Stimulated activated CD4-positive, alpha-beta T cell treated with anti-CD3 and anti-CD28 coated beads, Interleukin-15, amount 100 ng/mL, for 24 hours (primary cell): ENCODE results near the gene RBM23.
A peak's percentile ranks its signal among the peaks of the same experiment; 100 is the strongest.
"Not testable (repeated sequence)": the region's sequence is repeated elsewhere in the genome, so short reads cannot be mapped to it uniquely, and the experiment has no call there.

Source experiments
- DNase-seq: peaks from one replicate; pipeline ENCODE4 v3.0.0-alpha.2; 2020

Gene RBM23

DNA sequence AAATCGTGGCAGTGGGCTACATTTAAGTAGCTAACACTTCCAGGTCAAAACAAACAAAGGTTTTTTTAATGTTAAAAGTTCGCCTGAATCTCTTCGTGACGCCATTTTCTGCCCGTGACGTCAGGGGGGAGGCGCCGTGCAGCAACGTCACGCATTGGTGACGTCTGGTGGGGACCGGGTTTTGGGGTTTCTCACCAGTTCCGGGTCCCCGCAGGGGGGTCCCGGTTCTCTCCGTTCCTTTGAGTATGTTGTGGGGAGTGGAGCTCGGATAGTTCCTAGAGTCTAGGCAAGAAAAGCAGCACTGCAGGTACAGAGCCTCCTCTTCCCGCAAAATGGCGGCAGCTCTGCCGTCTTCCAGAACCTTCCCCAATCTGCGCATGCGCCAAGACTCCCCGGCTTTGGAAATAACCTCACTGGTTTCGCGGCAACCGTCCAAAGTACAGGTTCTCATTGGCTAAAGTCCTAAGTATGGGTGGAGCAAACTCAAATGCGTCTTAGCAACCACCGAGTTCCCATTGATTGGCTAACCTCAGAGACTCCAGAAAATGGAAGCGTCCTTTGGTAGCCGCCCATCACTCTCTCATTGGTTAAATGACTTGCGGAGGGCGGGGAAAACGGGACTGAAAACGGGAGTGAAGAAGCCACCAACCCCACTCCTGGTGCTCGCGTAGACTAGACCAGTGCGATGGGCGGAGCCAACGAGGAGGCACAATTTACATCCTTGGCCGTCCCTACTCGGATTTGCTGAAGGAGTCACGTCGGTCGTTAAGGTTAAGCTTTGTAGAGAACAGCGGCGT lies at the start of gene RBM23:
TSS of gene RBM23 (minus strand) at position 346 of the 797 bp plus-strand sequence.
- peak; percentile 100 for DNase-seq

DNA sequence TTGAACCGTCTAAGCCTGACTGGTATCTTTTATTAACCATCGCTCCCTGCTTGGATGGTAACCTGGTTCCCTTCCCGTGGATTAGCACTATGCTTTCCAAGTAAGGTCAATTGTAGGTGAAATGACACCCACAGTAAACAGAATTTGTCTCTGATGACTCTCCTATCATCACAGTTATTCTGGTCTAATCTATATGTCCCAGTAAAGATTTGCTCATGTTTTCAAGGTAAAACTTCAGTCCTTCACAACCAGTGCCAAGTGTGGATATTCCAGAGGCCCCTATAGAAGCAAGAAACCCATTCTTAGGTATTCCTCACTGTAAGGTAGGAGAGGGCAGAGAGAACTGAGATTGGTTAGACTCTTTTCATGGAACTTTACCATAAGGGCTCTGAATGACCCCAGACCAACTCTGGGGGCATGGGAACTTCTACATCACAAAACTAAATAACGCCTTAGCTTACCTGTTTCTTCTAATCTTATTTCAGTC lies 47.9 kb upstream of the RBM23 start:
- no peak for DNase-seq

DNA sequence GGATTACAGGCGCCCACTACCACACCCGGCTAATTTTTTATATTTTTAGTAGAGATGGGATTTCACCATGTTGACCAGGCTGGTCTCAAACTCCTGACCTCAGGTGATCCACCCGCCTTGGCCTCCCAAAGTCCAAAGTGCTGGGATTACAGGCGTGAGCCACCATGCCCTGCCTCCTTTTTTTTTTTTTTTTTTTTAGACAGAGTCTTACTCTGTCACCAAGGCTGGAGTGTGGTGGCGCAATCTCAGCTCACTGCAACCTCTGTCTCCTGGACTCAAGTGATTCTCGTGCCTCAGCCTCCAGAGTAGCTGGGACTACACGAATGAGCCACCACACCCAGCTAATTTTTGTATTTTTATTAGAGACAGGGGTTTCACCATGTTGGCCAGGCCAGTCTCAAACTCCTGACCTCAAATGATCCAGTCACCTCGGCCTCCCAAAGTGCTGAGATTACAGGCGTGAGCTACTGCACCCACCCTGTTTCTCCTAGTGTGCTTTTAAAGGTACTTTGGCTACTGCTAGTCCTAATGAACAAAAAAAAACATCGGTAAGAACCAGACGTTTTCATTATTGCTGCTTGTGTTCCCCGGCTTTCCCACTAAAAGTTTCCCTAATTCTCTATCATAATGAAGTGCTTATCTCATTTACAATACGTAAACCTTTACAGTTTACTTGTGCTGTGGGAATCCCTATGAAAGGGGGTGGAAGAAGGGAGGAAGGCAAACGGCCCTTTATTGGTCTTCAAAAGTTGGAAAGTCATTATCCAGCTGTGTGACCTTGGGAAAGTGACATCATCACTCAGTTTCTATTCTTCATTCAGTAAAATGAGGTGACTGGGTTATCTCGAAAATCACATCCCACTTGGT lies 47.2 kb upstream of the RBM23 start:
- DNase-seq, result not testable (repeated sequence)

DNA sequence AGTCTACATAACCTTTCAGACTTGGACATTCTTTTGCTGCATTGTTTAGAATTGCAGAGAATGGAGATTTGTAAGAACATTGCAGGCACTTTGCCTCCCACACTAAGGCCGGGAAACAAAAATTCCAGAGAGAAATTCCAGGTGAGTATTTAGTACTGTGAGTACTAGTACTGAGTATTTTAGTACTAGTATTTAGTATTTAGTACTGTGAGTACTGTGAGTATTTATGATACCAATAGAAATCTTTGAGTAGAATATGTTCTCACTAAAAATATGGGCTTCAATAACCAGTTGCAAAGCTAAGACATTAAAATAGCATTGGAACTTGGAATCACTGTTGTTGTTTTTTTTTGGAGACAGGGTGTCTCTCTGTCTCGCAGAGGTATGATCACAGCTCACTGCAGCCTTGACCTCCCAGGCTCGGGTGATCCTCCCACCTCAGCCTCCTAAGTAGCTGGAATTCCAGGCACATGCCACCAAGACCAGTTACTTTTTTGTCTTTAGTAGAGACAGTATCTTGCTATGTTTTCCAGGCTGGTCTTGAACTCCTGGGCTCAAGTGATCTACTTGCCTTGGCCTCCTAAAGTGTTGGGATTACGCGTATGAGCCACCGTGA lies 43.2 kb upstream of the RBM23 start:
- DNase-seq, result no peak

DNA sequence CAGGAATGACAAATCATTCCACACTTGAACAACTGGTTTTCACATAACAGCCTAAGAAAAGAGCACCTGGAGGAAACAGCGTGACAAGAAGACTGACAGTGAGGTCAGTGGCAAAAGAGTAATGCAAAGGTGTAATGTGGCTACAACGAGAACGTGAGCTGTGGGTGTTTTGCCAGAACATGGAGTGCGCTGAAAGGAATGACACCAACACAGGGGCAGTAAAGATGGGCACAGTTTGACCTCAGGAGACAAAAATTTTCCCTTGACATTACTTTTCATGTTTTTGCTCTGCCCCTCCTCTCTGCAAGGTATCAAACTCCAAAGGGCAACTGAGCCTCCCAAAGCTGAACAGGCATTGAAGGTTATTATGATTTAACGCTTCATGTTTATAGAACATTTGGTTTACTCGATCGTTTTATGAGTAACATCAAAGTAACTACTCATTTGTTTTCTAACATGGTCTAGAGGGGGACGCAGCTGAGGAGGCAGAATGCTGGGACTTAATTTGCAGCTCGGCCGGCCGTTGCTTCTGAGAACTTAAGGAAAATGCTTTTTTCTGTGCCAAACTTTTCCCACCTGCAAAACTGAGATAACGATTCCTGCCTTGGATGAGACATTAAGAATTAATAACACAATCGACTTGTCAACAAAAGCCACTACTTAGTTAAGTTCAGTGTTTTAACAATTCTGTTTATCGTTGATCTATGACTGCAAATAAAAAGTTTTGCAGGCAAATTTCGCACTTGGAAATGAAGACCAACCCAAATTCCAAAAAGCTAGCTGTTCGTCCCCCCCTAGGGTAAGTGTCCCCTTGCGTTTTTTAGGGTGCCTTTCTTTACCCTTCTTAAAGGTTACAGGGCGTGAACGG lies 37.0 kb upstream of the RBM23 start:
- DNase-seq, result no peak

DNA sequence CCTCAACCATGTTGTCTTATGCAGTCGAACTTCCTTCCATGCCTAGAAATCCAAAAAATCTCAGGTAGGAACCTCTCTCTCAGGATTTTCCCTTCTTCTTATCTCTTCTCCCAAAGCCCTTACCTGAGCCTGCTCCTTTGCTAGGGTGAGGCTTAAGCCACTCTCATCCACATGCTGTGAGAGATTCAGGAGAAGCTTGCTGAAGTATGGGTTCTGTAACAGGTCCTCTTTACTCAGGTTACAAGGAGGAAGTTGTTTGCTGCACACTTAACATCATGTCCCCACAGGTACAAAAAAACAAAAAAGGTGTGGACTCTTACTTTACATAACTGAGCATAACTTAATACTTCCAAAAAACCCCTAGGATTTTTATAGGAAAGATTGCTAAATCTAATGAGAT lies 33.5 kb upstream of the RBM23 start:
- no peak for DNase-seq

DNA sequence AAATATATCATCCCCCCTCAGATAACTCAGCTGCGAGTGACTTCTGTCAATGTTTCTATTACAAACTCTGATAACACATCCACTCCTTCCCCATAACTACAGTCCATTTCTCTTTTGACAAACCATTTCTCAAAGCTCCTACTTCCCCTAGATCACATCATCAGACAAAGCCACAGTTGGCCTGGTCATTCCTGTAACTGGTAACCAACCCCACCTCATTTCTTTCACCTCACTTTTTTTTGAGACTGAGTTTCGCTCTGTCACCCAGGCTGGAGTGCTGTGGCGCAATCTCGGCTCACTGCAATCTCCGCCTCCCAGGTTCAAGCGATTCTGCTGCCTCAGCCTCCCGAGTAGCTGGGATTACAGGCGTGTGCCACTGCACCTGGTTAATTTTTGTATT lies 32.8 kb upstream of the RBM23 start:
- DNase-seq, result not testable (repeated sequence)

DNA sequence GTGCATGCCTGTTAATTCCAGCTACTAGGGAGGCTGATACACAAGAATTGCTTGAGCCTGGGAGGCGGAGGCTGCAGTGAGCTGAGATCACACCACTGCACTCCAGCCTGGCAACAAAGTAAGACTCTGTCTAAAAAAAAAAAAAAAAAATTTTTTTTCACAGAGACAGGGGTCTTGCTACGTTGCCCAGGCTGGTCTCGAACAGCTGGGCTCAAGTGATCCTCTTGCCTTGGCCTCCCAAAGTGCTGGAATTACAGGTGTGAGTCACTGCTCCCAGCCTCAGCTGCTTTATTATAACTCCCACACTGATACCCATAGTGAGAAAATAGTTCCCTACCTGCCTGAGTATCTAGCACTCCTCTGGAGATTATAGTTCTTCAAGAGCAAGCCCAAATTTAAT lies 26.7 kb upstream of the RBM23 start:
- DNase-seq, result no peak

DNA sequence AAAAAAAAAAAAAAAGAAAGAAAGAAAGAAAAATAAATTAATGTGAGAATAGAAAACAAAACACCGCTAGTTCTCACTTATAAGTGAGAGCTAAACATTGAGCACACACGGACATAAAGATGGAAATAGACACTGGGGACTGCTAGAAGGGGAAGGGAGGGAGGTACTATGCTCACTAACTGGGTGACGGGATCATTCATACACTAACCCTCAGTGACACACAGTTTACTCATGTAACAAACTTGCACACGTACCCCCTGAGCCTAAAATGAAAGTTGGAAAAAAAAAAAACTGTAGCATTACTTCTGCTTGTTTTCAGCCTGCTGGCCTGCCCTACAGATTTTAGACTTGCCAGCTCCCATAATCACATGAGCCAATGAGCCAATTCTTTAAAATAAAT lies 20.7 kb upstream of the RBM23 start:
- no peak for DNase-seq

DNA sequence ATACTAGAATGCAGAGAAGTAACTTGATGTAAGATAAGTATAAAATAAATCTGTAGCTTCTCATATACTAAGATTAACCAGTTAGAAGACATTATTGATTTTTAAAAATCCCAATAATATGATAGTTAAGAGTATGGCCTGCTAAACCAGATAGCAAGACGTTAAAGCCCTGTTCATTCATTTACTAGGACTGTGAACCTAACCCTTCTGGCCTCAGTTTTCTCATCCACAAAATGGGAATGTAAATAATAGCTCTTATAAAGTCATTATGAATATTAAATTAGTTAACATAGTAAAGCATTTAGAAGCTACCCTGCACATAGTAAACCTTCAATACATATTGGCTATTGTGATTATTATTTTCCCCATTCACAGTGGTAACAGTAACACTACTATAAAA lies 16.2 kb upstream of the RBM23 start:
- DNase-seq, result no peak

DNA sequence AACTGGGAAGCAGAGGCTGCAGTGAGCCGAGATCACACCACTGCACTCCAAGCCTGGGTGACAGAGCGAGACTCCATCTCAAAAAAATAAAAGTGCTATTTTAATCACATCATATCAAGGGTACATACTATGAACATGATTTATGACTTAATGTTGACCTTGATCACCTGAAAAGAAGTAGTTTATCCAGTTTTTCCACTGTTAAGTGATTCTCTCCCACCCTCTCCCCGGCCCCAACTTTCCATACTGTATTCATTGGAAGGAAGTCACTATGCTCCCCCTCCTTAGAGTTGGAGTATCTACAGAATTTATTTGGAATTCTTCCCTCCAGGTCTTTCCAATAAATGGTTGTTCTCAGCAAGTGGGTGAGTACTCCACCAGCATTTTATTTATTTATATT lies 13.2 kb upstream of the RBM23 start:
- DNase-seq, result no peak

DNA sequence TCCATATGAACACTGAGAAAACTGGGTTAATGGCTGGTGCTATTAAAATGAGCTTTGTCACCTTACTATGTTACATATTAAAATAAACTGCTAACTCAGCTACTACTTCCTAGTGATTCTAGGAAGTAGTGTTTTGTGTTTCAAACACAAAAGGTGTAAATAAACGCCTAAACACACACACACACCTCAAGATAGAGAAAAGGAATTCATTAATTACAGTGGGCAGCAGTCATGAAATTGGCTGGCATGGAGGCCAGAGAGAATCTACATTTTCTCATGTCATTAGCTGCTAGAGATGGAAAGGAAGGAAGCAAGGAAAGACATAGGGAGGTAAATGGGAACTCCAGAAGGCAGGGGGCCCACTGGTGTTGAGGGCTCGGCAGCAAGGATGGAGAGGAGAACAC lies 11.0 kb upstream of the RBM23 start:
- no peak for DNase-seq

DNA sequence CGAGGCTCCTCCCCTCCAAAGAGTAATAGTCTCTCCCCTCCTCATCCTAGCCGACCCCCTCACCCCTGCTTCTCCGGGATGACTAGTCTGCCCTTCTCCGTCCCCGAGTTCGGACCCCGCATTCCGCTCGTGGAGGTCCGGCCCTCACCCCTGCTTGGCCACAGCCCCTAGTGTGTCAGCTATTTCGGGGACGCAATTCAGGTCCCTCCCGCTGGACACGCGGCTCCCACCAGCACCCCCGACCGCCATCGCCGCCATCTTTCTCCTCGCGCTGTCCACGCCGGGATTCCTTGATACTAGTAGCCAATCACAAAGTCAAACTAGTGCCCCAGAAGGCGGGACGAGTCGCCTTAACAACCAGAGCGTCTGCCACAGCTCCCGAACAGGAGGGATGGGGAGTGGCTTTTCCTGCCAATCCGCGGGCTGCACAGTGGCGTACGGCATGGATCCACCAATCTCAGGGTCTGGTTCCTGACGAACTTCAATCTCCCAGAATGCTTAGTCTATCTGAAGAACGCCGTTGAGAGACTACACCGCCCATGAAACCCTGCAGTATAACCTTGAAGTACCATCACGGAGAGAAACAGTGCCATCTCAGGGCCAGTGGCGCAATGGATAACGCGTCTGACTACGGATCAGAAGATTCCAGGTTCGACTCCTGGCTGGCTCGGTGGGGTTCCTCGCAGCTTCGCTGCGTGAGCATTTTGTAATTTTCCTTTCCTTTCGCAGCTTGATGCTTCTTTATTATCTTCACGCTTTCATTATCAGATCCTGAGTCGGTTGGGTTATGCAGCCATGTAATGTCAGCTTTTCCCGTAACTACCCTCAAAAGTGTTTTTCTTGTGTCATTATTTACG lies 10.4 kb upstream of the RBM23 start, which contains the start of gene PRMT5:
TSS of gene PRMT5 (minus strand) at position 273 of the 857 bp plus-strand sequence. CDS start at position 258, 15 bp downstream.
- peak; percentile 99 for DNase-seq

DNA sequence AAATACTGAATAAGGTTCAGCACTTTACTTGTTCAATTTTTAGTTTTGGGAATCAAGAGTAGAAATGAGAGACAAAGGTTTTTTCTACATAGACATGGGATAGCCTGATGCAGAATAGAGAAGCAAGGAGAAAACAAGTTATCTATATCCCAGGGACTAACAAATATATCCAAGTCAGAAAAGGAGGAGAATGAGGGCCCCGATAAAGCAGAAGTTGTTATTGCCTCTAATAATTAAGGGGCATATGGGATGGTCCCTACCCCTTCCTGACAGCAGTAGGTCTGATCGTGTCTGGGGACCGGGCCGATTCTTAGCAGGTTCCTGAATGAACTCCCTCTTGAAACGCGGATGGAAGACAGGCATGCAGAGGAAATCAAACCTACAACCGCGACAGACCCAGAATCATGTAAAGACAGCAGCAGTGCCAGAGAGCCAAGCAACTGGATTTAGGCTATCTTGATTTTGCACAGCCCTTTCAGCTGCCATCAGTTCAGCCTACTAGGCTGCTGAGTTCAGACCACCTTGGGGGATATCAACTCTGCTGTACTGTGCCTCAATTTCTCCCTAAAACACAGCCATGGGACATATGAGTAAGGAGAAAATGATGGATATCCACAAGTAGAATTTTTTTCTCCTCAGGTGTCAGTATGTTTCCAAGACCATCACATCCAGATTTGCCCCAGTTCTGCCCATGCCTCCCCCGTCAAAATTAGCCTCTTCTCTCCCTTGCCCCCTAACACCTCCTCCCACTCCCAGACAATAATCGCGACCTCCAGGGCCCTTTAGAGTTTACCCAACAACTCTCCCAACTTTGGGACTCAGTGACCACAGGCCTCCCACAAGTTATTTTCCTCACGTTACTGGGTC lies 9.5 kb upstream of the RBM23 start:
- no peak for DNase-seq

DNA sequence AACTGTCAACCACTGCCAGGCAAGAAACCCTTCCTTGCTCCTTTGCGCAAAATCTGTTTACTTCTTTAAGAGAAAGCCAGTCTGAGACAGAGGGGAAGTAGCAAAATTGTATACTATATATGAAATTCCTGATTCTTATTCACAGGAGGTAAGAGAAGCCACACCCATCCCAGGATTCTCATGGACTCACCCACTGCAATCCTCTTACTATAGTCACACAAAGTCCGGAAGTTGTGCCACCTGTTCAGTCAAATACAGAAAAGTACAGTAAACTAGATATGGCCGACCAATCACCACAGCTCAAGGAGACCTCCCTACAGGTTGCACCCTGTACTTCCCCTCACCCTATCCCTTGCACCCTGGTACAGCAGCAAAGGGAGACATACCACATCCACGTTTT lies 7.4 kb upstream of the RBM23 start:
- DNase-seq, result no peak

DNA sequence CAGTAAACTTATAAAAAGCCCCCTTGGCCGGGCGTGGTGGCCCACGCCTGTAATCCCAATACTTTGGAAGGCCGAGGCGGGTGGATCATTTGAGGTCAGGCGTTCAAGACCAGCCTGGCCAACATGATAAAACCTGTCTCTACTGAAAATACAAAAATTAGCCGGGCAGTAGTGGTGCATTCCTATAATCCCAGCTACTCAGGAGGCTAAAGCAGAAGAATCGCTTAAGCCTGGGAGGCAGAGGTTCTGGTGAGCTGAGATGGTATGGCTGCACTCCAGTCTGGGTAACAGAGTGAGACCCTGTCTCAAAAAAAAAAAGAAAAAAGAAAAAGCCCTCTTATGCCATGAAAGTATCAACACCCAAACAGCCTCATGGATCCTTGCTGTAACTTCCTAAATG lies 6.6 kb upstream of the RBM23 start:
- no peak for DNase-seq

DNA sequence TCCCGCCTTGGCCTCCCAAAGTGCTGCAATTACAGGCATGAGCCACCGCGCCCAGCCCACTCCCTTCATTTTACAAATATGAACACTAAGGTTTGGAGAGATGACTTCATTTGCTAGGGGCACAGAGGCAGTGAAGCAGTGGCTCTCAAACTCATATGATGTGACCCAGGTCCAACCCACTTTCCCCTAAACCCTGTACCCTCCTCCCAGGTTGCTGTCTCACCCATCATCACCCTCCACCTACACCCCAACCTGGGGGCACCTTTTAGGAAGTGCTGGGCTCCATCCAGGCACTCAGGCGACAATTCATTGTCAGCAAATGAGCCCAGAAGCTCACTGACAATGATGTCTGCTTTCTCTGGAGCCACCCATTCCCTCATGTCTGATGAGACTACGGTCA lies 4.8 kb upstream of the RBM23 start:
- no peak for DNase-seq

DNA sequence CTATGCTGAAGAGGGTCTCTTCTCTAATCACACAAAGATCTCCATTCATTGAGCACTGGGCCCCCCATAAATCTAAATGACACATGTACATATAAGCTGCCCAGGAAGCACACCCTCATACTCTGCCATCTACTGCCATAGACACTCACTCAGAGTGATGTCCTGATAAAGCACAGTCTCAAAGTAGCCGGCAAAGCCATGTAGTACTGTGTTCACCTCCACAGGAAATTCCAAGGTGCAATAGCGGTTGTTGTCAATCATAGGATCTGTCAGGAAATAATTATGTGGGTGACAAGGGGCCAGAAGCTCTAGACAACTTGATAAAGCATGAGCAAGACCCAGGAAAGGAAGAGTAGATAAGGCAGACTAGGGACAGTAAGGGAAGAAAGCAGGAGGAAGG lies 3.3 kb upstream of the RBM23 start:
- DNase-seq, result no peak

DNA sequence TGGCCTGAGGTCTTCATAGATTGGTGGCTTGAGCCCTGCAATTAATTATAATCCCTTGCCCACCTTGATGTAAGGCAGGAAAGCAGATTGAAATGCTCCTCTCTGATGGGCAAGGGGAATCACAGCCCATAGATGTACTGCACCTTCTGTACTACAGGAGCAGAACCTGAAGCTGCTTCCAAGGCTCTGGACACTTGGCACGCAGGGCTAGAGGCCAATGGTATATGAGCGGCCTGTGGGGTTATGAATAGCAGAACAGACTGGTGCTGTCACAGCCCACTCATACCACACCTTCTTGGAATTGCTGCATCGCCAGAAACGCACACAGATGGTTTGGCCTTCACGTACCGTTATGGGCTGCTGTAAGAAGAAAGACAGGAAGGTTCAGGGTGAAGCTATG lies 1.7 kb upstream of the RBM23 start:
- no peak for DNase-seq

DNA sequence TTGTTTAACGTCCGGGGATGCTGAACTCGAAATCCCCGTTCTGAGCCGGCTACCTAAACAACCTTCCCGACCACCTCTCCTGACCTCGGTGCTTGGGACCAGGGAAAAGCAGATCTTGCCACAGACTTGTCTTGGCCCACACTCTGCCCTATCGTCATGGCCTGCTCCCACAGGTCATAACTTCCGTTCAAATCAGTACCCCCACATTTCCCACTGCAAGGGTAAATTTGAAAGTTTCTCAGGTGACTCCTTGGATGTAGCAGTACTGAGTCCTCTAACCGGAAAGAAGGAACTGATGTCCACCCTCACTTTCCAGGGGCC lies 612 bp upstream of the RBM23 start:
- no peak for DNase-seq
